GM21825 (cell line): ENCODE measurements around the gene NXT1.
A peak's percentile ranks its signal among the peaks of the same experiment; 100 is the strongest.
"Not testable (repeated sequence)": the region's sequence is repeated elsewhere in the genome, so short reads cannot be mapped to it uniquely, and the experiment has no call there.

ENCODE experiments used
- ATAC-seq: cut with Tn5 transposase; IDR thresholded peaks from one replicate; pipeline ENCODE4 v1.9.1; 2021; ENCODE audit warnings: mild to moderate bottlenecking, moderate library complexity; ENCODE audit not compliant: unreplicated experiment

NXT1 gene

DNA sequence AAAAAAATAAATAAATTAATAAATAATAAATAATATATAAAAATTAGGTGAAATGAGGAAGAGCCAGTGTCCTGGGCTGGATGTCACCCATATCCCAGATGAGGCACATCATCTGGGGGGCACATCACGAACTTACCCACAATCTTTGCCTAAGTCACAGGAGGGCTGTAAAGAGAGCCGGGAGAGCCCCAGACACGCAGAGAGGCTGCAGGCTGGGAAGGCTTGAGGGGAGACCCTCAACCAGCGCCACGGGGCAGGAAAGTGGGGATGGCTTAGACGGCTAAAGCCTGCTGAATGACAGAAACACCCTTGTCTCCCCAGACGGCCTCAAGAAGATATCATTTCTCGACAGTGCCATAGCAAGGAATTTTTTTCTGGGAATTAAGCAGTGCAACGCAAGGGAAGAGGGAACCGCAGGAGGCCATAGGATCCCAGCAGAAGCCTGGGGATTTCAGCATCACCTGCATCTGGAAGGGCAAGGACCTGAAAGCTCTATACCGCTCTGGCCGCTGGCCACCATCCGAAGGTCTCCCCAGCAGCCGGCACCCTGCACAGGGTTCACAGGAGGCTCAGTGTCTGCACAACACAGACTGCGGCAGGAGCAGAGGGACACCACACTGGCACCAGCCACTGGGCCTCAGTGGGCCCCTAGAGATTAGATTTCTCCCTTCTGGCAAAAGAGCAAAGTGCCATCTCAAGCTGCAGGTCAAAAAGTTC is 22.8 kb upstream of the NXT1 start:
- ATAC-seq: no peak

GRCh38 chr20:23331450-23332350 is 18.9 kb upstream of the NXT1 start:
- ATAC-seq: no peak

GRCh38 chr20:23332467-23332866 is 18.1 kb upstream of the NXT1 start:
- ATAC-seq: no peak

GRCh38 chr20:23334111-23334510 is 16.5 kb upstream of the NXT1 start:
- ATAC-seq: no peak

- ATAC-seq: no peak
Observed at GRCh38 chr20:23335521-23335920, 15.1 kb upstream of the NXT1 start.

DNA sequence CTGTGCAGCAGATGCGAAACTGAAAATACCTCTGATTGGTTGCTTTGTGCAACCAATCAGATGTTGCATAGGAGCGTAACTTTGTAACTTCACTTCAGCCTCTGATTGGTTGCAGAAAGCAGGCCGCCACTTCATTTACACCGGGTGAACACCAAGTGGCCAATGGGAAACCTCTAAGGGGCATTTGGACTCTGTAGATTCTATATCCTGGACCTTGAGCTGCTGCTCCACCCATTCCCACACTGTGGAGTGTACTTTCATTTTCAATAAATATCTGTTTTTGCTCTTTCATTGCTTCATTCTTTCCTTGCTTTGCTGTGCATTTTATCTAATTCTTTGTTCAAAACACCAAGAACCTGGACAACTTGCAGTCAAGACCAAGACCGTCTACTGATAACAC is 14.1 kb upstream of the NXT1 start:
- ATAC-seq: no peak

DNA sequence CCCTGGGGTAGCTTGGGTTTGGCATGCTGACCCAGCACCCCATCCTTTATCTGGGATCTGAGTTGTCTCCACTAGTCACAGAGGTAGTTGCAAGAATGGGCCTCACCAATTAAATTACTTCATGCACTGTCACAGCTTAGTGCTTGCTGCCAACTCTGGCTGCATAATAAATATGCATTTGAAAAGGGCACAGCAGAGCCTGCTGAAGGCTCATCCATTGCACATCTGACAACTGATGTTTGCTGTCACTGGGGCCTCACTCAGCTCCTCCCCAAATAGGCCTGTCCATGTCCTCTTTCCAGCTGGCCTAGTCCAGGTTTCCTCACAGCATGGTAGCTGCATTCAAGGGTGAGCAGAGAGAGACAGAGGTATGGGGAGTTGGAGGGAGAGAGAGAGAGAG is 13.3 kb upstream of the NXT1 start:
- ATAC-seq: no peak

- ATAC-seq: no peak
Observed at GRCh38 chr20:23339986-23340385, 10.6 kb upstream of the NXT1 start.

DNA sequence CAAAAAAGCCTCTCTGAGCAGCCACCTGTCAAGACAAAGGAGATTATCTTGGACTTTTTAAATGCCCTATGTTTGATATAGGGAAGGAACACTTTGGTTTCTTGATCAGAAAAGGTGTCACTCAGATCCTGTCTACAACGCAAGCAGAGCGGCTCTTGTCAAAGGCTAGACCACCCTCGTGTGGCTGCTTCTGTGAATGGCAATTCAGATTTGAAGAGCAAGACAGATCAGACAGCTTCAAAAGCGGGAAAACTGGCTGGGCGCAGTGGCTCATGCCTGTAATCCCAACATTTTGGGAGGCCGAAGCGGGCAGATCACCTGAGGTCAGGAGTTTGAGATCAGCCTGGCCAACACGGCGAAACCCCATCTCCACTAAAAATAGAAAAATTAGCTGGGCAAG is 10.1 kb upstream of the NXT1 start:
- no peak for ATAC-seq

DNA sequence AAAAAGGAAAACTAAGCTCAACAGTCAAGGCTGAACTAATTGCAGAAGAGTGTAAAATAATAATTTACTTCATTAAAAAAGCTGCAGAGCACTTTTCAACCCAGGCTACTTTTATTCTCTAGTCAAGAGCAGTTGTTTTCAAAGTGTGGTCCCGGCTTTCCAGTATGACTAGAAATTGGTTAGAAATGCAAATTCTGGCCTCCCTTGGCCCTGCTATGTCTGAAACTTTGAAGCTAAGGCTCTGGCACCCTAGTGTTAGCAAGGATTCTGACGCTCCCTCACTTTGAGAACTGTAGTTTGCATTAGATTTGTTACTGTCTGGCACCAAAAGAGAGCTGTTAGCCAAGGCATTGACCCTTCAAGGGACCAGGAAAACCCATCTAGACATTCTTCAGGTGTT is 9.5 kb upstream of the NXT1 start:
- ATAC-seq: peak; percentile 51

DNA sequence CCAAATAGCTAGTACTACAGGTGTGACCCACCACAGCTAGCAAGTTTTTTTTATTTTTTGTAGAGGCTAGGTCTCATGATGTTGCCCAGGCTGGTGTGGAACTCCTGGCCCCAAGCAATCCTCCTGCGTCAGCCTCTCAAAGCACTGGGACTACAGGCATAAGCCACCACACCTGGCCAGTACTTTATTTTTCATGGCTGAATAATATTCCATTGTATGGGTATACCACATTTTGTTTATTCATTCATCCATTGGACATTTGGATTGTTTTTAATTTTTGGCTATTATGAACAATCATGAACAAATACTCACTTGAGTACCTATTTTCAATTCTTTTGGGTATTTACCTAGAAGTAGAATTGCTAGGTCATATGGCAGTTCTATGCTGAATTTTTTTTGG is 7.0 kb upstream of the NXT1 start:
- ATAC-seq: no peak

GRCh38 chr20:23344336-23344735 is 6.3 kb upstream of the NXT1 start:
- ATAC-seq: no peak

DNA sequence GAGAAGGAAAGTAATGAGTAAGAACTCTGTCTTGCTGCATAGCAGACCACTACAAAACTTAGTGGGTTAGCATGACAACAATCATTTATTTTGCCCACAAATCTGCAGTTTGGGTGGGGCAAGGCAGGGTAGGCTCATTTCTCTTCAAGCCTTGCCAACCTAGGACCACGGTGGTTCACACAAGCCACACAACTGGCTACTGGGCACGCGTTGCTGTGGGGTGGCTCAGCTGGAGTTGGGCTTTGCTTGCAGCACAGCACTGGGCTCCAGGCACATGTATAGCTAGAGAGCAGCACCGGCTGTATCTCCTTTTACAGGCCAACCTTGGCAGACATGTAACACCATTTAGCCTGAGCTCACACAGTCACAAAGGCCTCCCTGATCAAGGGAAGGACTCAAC is 4.6 kb upstream of the NXT1 start:
- no peak for ATAC-seq

- ATAC-seq: no peak
Observed at GRCh38 chr20:23347791-23348190, 2.8 kb upstream of the NXT1 start.

GRCh38 chr20:23348510-23348909 is 2.1 kb upstream of the NXT1 start:
- ATAC-seq: not testable (repeated sequence)

- ATAC-seq: peak; percentile 40
Observed at GRCh38 chr20:23349338-23350195, 1.0 kb upstream of the NXT1 start.

DNA sequence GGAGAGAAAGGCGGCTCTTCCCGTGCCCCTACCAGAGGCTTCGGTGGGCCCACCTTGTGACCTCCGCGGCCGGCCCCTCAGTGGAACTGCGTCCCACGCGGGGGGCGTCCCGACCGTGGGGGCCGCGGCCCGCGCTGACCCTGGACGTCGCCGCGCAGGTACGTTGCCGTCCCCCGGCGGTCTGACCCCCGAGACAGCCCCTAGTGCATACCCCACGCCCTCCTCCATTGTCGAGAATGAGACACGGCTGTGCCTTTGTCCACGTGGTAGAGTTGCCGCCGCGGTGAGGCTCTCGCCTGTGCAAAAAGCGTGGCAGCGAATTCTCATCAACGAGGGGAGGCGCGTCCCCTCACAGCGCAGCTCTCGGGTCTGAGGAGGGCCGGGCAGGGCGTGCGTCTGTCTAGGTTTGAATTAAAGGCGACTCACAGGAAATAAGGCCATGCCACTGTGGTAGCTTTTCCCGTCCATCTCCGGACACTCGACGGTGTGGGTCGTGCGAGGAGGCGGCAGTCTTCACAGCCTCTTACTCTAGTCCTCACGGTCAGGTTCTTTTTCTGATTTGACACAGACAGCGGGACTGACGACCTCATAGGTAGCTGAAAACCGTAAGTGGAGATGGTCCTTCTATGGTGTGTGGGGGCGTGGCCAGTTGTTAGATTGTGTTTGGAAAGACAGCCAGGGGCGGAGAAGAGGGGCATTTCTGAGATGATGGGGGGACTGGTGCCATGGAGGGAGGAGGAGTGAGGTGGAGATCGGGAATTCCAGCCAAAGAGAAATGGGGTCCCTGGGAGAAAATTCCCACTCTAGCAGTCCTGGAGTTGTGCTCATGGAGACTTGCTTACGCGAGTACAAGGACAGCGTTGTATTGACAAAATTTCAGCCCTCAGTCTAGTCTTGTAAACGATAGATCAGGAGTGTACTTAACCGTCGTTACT is 580 bp downstream of the NXT1 start:
- ATAC-seq: peak; percentile 16

- no peak for ATAC-seq
Observed at GRCh38 chr20:23356203-23356602, 5.6 kb downstream of the NXT1 start.

DNA sequence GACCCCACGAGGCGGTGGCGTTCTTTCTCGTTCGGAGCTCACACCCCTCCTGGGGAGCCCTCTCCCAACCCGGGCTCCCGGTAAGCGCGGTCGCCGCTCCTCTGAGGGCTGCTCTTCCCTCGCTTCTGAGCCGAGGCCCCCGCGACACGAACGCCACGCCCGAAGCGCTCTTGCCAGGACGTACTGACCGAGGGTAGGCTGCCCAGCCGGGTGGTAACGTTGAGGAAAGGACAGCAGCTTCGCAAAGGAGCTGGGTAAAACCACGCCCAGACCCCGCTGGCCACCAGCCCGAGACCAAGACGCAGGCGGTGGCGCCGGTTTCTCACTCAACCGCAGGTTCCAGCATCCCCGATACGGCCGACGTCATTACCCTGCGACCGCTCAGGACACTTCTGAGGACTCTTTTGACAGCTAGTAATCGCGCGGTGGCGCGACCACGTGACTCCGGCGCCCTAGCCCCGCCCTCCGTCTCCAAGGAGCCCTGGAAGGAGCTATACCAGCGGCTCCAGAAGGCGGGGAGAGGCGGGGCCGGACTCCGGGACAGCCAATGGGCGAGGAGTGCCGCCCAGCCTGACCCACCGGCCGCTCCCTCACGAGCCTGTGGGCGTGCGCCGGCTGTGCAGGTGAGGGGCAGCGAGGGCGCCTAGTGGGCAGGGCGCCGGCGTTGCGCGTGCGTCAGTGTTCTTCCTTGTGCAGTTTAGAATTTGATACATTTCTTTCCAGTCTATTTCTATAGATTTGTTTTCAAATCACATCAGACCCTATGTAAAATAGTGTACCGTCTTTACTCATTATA is 7.4 kb downstream of the NXT1 start:
- ATAC-seq: peak; percentile 69

- ATAC-seq: no peak
Observed at GRCh38 chr20:23358563-23358906, 7.9 kb downstream of the NXT1 start.
